Fibroblast of peridontal ligament (primary cell): ENCODE data around the gene PDIA5.

Experiments used
- DNase-seq: peaks from one replicate; pipeline ENCODE4 v3.0.0-alpha.2; 2010; ENCODE audit errors: extremely low read depth

PDIA5 gene

GRCh38 chr3:123113889-123114450 lies 47.1 kb downstream of the PDIA5 start:
- DNase-seq, result no peak

GRCh38 chr3:123116116-123116515 lies 49.3 kb downstream of the PDIA5 start:
- no peak for DNase-seq

GRCh38 chr3:123119388-123119787 lies 52.6 kb downstream of the PDIA5 start:
- no peak for DNase-seq

- no peak for DNase-seq
Observed at GRCh38 chr3:123119802-123120201, 53.0 kb downstream of the PDIA5 start.

- DNase-seq, result no peak
Observed at GRCh38 chr3:123120573-123120972, 53.7 kb downstream of the PDIA5 start.

- no peak for DNase-seq
Observed at GRCh38 chr3:123122057-123122456, 55.2 kb downstream of the PDIA5 start.

GRCh38 chr3:123122525-123123315 lies 55.9 kb downstream of the PDIA5 start:
- peak; percentile 45 for DNase-seq

GRCh38 chr3:123123716-123124616 lies 57.1 kb downstream of the PDIA5 start:
- DNase-seq, result no peak

- no peak for DNase-seq
Observed at GRCh38 chr3:123124971-123125370, 58.1 kb downstream of the PDIA5 start.

- no peak for DNase-seq
Observed at GRCh38 chr3:123126031-123126430, 59.2 kb downstream of the PDIA5 start.

GRCh38 chr3:123126653-123127052 lies 59.8 kb downstream of the PDIA5 start:
- DNase-seq, result no peak

- no peak for DNase-seq
Observed at GRCh38 chr3:123129092-123129491, 62.3 kb downstream of the PDIA5 start.

- DNase-seq, result no peak
Observed at GRCh38 chr3:123129532-123129931, 62.7 kb downstream of the PDIA5 start.

- no peak for DNase-seq
Observed at GRCh38 chr3:123130079-123130750, 63.4 kb downstream of the PDIA5 start.

- DNase-seq, result no peak
Observed at GRCh38 chr3:123134671-123135070, 67.8 kb downstream of the PDIA5 start.

- no peak for DNase-seq
Observed at GRCh38 chr3:123137001-123137400, 70.2 kb downstream of the PDIA5 start.

- DNase-seq, result peak; percentile 97
Observed at GRCh38 chr3:123138839-123139444, 72.1 kb downstream of the PDIA5 start.

GRCh38 chr3:123139522-123139921 lies 72.7 kb downstream of the PDIA5 start:
- DNase-seq, result no peak

- no peak for DNase-seq
Observed at GRCh38 chr3:123140550-123140949, 73.7 kb downstream of the PDIA5 start.

- DNase-seq, result no peak
Observed at GRCh38 chr3:123141276-123141675, 74.5 kb downstream of the PDIA5 start.

GRCh38 chr3:123143669-123144411 lies 77.0 kb downstream of the PDIA5 start:
- DNase-seq, result peak; percentile 13
